Suppressor macrophage treated with lipopolysaccharide for 4 hours (primary cell): ENCODE measurements around the gene CSTB.

Experiments
- DNase-seq: peaks from one replicate; pipeline ENCODE4 v3.0.0-alpha.2; 2020

Gene CSTB

DNA sequence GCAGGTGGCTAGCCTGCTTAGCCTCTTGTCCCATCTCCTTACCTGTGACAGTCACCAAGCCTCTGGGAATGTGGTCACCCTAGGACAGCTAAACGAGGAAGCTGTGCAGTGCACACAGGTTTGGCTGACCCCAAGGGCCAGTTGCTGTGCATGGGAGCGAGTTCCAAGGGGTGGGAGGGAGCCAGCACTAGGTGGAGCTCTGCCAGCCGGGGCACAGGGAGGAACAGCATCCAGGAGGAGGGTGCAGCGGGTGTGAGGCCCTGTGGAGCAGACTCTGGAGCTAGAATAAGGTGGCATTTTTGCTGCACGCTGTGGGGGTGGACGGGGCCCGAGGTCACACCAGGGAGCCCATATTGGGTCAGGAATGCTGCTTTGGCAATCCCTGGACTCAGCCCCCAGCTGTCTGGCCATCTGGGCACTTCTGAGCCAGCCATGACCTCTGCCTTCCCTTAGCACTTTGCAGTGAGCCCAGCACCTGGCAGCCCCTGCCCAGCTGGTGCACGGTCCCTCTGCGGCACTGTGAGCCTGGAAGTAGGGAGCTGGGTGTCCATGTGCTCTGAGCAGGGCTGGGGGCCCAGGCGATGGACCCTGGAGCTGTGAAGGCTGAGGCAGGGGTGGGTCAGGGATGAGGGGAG lies 48.5 kb downstream of the CSTB start:
- no peak for DNase-seq

DNA sequence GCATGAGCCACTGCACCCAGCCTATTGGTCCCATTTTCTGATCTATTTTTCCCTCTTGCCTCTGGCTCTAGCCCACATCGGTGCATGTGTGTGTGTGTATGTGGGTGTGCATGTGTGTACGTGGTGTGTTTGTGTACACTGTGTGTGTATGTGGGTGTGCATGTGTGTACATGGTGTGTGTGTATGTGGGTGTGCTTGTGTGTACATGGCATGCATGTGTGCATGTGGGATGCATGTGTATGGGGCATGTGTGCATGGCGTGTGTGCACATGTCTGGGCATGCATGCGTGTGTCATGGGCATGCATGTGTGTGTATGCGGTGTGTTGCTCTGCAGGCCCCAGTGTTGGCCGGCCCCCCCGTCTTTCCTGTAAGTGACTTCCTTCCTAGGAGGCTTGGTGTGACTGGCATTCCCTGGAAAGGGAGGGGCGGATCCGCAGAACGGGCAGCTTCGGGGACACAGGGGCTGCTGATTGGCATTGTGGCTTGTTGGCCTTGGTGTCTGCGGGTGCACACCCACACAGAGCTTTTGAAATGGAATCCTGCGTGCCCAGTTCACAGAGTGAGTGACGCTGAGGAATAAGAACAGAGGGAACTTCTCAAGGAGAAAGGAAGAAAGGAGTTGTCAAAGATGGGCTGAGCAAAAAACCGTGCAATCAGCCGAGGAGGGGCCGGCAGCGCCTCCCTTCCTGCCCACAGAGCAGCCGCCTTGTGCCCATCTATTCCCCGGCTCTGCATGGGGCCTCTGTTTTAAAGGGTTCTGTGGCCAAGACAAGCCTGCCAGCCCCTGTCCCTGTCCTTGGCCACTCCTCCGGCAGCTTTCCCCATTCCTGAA lies 49.2 kb downstream of the CSTB start:
- peak; percentile 53 for DNase-seq
